Endothelial cell of umbilical vein (primary cell): ENCODE results near the gene IDUA. TPM values are rescaled to one million over a fixed set of nuclear protein-coding genes. Genes with fewer than 3 reads are reported as not detected.

Experiments used
- BruUV-seq: library from RNA; stranded (reverse); fragments of 400-500 nt; replicated peaks from 2 replicates; lab custom pipeline; 2021; lab: Mats Ljungman, UMichigan
- CTCF ChIA-PET: fragments of 300-600, 350-600 bp; sonication (Branson Sonifier 250); formaldehyde crosslinking; loops from one replicate; lab custom pipeline; 2021; ENCODE audit warnings: antibody characterized with exemption, inconsistent platforms; lab: Charles Lee
- POLR2A ChIA-PET: fragments of 300-600, 350-600 bp; sonication (Branson Sonifier 250); formaldehyde crosslinking; loops from one replicate; lab custom pipeline; 2021; ENCODE audit warnings: antibody characterized with exemption, inconsistent platforms; lab: Charles Lee
- DNase-seq: peaks from one replicate; pipeline ENCODE4 v3.0.0-alpha.2; 2011; ENCODE audit warnings: low read depth, low spot score
- FAIRE-seq: peaks from 2 replicates; lab custom pipeline; 2011; peaks lifted over from hg19 to GRCh38; lab: Jason Lieb, UNC
- H2AFZ ChIP-seq: 2 replicates; pipeline ENCODE4 v1.6.0; 2012; ENCODE audit warnings: low read depth, low read length, control low read depth, inconsistent platforms
- H3K27ac ChIP-seq: 2 replicates; pipeline ENCODE4 v1.5.1; 2011; ENCODE audit warnings: low read depth, mild to moderate bottlenecking, control low read depth, low read length, moderate library complexity; ENCODE audit not compliant: insufficient read depth
- H3K27me3 ChIP-seq, 2 experiments: 2 replicates each; pipeline versions ENCODE4 v1.6.0 to v1.6.1; 2011; ENCODE audit warnings: low read length in 2 of 2, mixed read lengths in 1 of 2; ENCODE audit not compliant: control insufficient read depth in 2 of 2, insufficient read depth in 2 of 2
- H3K36me3 ChIP-seq, 2 experiments: 2 replicates in 1 of 2; 3 replicates in 1 of 2; pipeline ENCODE4 v1.5.1; 2011; ENCODE audit warnings: low read length in 2 of 2, mild to moderate bottlenecking in 1 of 2, moderate library complexity in 1 of 2; ENCODE audit not compliant: control insufficient read depth in 2 of 2, insufficient read depth in 2 of 2; ENCODE audit errors: extremely low read depth in 1 of 2
- H3K4me1 ChIP-seq: 3 replicates; pipeline ENCODE4 v1.5.1; 2011; ENCODE audit warnings: mild to moderate bottlenecking, low read length; ENCODE audit not compliant: control insufficient read depth, insufficient read depth; ENCODE audit errors: extremely low read depth
- H3K4me2 ChIP-seq: 2 replicates; pipeline ENCODE4 v1.6.1; 2011; ENCODE audit warnings: low read length, control low read depth, mixed read lengths; ENCODE audit not compliant: insufficient read depth
- H3K4me3 ChIP-seq, 3 experiments: fragments of 200-600 bp in 1 of 3; sonication (generic), shearing (Covaris generic) in 1 of 3; replicated peaks in 1 of 3; 2 replicates each; pipeline ENCODE4 v1.5.1; 2011 to 2016; ENCODE audit warnings: control low read depth in 3 of 3, low read length in 3 of 3, mild to moderate bottlenecking in 2 of 3, inconsistent platforms in 1 of 3, low read depth in 1 of 3, moderate library complexity in 1 of 3; ENCODE audit not compliant: insufficient read depth in 1 of 3
- H3K79me2 ChIP-seq: 2 replicates; pipeline ENCODE4 v1.6.0; 2012; ENCODE audit warnings: low read length, inconsistent platforms; ENCODE audit not compliant: control insufficient read depth, insufficient read depth
- H3K9ac ChIP-seq: replicated peaks from 2 replicates; pipeline ENCODE3; 2011; ENCODE audit warnings: low read length, control low read depth; ENCODE audit not compliant: insufficient read depth; ENCODE audit errors: extremely low read depth
- H3K9me1 ChIP-seq: replicated peaks from 3 replicates; pipeline ENCODE4 v1.6.0; 2011; ENCODE audit warnings: mild to moderate bottlenecking, low read length; ENCODE audit not compliant: control insufficient read depth, insufficient read depth; ENCODE audit errors: extremely low read depth
- H3K9me3 ChIP-seq: replicated peaks from 2 replicates; pipeline ENCODE4 v1.5.1; 2012; ENCODE audit warnings: low read length, inconsistent platforms; ENCODE audit not compliant: control insufficient read depth, insufficient read depth
- H4K20me1 ChIP-seq: replicated peaks from 2 replicates; pipeline ENCODE3; 2011; ENCODE audit warnings: mild to moderate bottlenecking, low read length; ENCODE audit not compliant: control insufficient read depth, insufficient read depth; ENCODE audit errors: extremely low read depth
- EZH2 ChIP-seq: IDR thresholded peaks from 2 replicates; pipeline ENCODE4 v1.6.1; 2012; ENCODE audit warnings: borderline replicate concordance, low read depth, mild to moderate bottlenecking, moderate library complexity, low read length, inconsistent platforms; ENCODE audit not compliant: severe bottlenecking
- FOS ChIP-seq: IDR thresholded peaks from 2 replicates; pipeline ENCODE4 v1.6.1; 2011; ENCODE audit warnings: mild to moderate bottlenecking, low read length, moderate library complexity, borderline replicate concordance; ENCODE audit not compliant: insufficient read depth
- GATA2 ChIP-seq: IDR thresholded peaks from 2 replicates; pipeline ENCODE4 v1.7.0; 2011; ENCODE audit warnings: low read depth, mild to moderate bottlenecking, moderate library complexity, mixed read lengths, low read length; ENCODE audit not compliant: insufficient read length, insufficient read depth
- JUN ChIP-seq: IDR thresholded peaks from 2 replicates; pipeline ENCODE4 v1.6.1; 2011; ENCODE audit warnings: borderline replicate concordance, low read depth; ENCODE audit not compliant: insufficient read length, insufficient read depth
- MYC ChIP-seq: IDR thresholded peaks from one replicate; pipeline ENCODE4 v1.6.1; 2011; ENCODE audit warnings: mild to moderate bottlenecking, low read depth, low read length
- POLR2A ChIP-seq: IDR thresholded peaks from 2 replicates; pipeline ENCODE4 v1.6.1; 2012; ENCODE audit warnings: low read depth, mild to moderate bottlenecking, control low read depth, low read length
- POLR2AphosphoS5 ChIP-seq: IDR thresholded peaks from 2 replicates; pipeline ENCODE4 v1.6.1; 2012; ENCODE audit warnings: low read depth, mild to moderate bottlenecking, control low read depth, low read length, moderate library complexity; ENCODE audit not compliant: insufficient read depth
- dilution Hi-C: fragments of 300-500 bp; cut with MboI; formaldehyde crosslinking; loops from one replicate; pipeline ENCODE4 v1.15.0; 2019; ENCODE audit warnings: low sequenced_read_pairs; ENCODE audit not compliant: extremely low pct_ligation_motif_present
- intact Hi-C: fragments of 100-400 bp; cut with micrococcal nuclease; formaldehyde crosslinking; loops from one replicate; pipeline ENCODE4 v1.10.0; 2022
- polyA plus RNA-seq, 4 experiments: library from polyadenylated mRNA; depleted of rRNA in 3 of 4; stranded (reverse) in 3 of 4; unstranded in 1 of 4; fragments of >200 nt; gene quantifications; 2 replicates each; pipeline versions ENCODE4 v1.2.1 to v1.2.3, GENCODE V29; 2011 to 2012; ENCODE audit warnings: missing spikeins in 1 of 4
- total RNA-seq: library from RNA; stranded (reverse); gene quantifications from 2 replicates; pipeline ENCODE4 v1.2.3, GENCODE V29; 2021
- TF ChIP-seq, protein P1 (sequence below), 2 donors: IDR thresholded peaks; 1 replicate in 1 of 2; 2 replicates in 1 of 2; pipeline ENCODE4 v1.5.1; 2011; ENCODE audit warnings: low read length in 2 of 2, mild to moderate bottlenecking in 2 of 2, moderate library complexity in 2 of 2, control low read depth in 1 of 2, inconsistent platforms in 1 of 2, low read depth in 1 of 2; ENCODE audit not compliant: insufficient read depth in 1 of 2; ENCODE audit errors: extremely low read depth in 1 of 2
- TF ChIP-seq, protein P2 (sequence below): IDR thresholded peaks from 2 replicates; pipeline ENCODE4 v1.6.1; 2011; ENCODE audit not compliant: insufficient read depth, insufficient read length

IDUA gene
- total and polyA plus RNA-seq, 2 donors (not counting 3 experiments of a cell fraction or from before 2014, with no cell fraction given), result 19.1 to 34.1 TPM

- CTCF ChIA-PET, result no interaction called here
- no peak overlapping the region for H3K27ac ChIP-seq
- H3K9ac ChIP-seq, result no peak overlapping the region
- H3K4me1 ChIP-seq, result no peaks in the 10 kb centered on the region
- DNase-seq (no peak), FAIRE-seq (no peak)
- no peaks in the 10 kb centered on the region for H4K20me1 ChIP-seq
- intact Hi-C loops (no loop called here), dilution Hi-C loops (no loop called here)
- H3K79me2 ChIP-seq, result no peaks in the 10 kb centered on the region
- no TSS peak for BruUV-seq
- no peaks in the 10 kb centered on the region for H3K27me3 ChIP-seq
- peaks cover 0 to 2% of the 10 kb centered on the region in 2 experiments for H3K36me3 ChIP-seq
- no peak for TF ChIP-seq FOS
- TF ChIP-seq, protein P1, sequence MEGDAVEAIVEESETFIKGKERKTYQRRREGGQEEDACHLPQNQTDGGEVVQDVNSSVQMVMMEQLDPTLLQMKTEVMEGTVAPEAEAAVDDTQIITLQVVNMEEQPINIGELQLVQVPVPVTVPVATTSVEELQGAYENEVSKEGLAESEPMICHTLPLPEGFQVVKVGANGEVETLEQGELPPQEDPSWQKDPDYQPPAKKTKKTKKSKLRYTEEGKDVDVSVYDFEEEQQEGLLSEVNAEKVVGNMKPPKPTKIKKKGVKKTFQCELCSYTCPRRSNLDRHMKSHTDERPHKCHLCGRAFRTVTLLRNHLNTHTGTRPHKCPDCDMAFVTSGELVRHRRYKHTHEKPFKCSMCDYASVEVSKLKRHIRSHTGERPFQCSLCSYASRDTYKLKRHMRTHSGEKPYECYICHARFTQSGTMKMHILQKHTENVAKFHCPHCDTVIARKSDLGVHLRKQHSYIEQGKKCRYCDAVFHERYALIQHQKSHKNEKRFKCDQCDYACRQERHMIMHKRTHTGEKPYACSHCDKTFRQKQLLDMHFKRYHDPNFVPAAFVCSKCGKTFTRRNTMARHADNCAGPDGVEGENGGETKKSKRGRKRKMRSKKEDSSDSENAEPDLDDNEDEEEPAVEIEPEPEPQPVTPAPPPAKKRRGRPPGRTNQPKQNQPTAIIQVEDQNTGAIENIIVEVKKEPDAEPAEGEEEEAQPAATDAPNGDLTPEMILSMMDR (IDR thresholded peaks at IDR 0.05; ENCODE audit: extremely low read depth in 1 of 2, insufficient read depth in 1 of 2, low read depth in 1 of 2, low read length in 2 of 2), result no peak
- TF ChIP-seq MYC, result no peak
- no peak for TF ChIP-seq POLR2AphosphoS5
- no peak for TF ChIP-seq JUN
- no peak for TF ChIP-seq GATA2
- TF ChIP-seq, protein P2, sequence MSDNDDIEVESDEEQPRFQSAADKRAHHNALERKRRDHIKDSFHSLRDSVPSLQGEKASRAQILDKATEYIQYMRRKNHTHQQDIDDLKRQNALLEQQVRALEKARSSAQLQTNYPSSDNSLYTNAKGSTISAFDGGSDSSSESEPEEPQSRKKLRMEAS, result no peak
- no peak for TF ChIP-seq EZH2
- TF ChIP-seq POLR2A, result no peak
- POLR2A ChIA-PET, result no interaction called here
- no peaks in the 10 kb centered on the region for H3K9me3 ChIP-seq
- no peak overlapping the region for H3K4me3 ChIP-seq
- H2AFZ ChIP-seq, result no peak overlapping the region
- H3K9me1 ChIP-seq, result no peaks in the 10 kb centered on the region
- no peak overlapping the region for H3K4me2 ChIP-seq
Observed at GRCh38 chr4:1018147-1019020, 31.5 kb downstream of the IDUA start.
